SK-N-SH (cell line): ENCODE data around the gene PDGFB. TPM values are rescaled to one million over a fixed set of nuclear protein-coding genes. Genes with fewer than 3 reads are reported as not detected.

Experiments
- CTCF ChIA-PET: fragments of 300-600, 350-600 bp; formaldehyde crosslinking; extraction: SDS; loops from one replicate; lab custom pipeline; 2021; lab: Yijun Ruan, JAX
- POLR2A ChIA-PET: fragments of 350-600 bp; sonication (Branson Sonifier 250); formaldehyde crosslinking; extraction: SDS; loops from one replicate; lab custom pipeline; 2020; ENCODE audit warnings: antibody characterized with exemption, inconsistent platforms; lab: Yijun Ruan, JAX
- DNase-seq: peaks from one replicate; pipeline ENCODE4 v3.0.0; 2012
- H2AFZ ChIP-seq: fragments of 200-600 bp; sonication (generic); 2 replicates; pipeline ENCODE4 v1.8.1; 2016; ENCODE audit warnings: antibody characterized with exemption, mild to moderate bottlenecking, low read depth
- H3F3A ChIP-seq: fragments of 200-600 bp; sonication (generic); replicated peaks from 2 replicates; pipeline ENCODE3; 2016; ENCODE audit warnings: antibody characterized with exemption, mild to moderate bottlenecking; ENCODE audit not compliant: insufficient read depth
- H3K27ac ChIP-seq, 2 experiments: fragments of 200-500 bp in 1 of 2; fragments of 200-600 bp in 1 of 2; sonication (Bioruptor generic) in 1 of 2; sonication (generic), shearing (Covaris generic) in 1 of 2; 2 replicates each; pipeline versions ENCODE4 v1.5.1 to v1.6.1; 2014 to 2016; ENCODE audit warnings: low read depth in 2 of 2, inconsistent platforms in 1 of 2, low read length in 1 of 2, mild to moderate bottlenecking in 1 of 2, mixed read lengths in 1 of 2
- H3K27me3 ChIP-seq: fragments of 200-600 bp; sonication (generic), shearing (Covaris generic); 2 replicates; pipeline ENCODE4 v1.6.1; 2016; ENCODE audit warnings: mixed run types; ENCODE audit not compliant: insufficient read depth
- H3K36me3 ChIP-seq, 2 experiments: fragments of 200-500 bp in 1 of 2; fragments of 200-600 bp in 1 of 2; sonication (Bioruptor generic) in 1 of 2; sonication (generic) in 1 of 2; replicated peaks in 1 of 2; 2 replicates each; pipeline versions ENCODE3 to v1.5.1; 2014 to 2016; ENCODE audit warnings: low read length in 1 of 2, mild to moderate bottlenecking in 1 of 2; ENCODE audit not compliant: insufficient read depth in 2 of 2, control insufficient read depth in 1 of 2
- H3K4me1 ChIP-seq, 2 experiments: fragments of 200-500 bp in 1 of 2; fragments of 200-600 bp in 1 of 2; sonication (Bioruptor generic) in 1 of 2; sonication (generic), shearing (Covaris generic) in 1 of 2; 2 replicates each; pipeline versions ENCODE4 v1.5.1 to v1.6.1; 2014 to 2016; ENCODE audit warnings: low read depth in 1 of 2, low read length in 1 of 2, mixed run types in 1 of 2; ENCODE audit not compliant: insufficient read depth in 2 of 2, control insufficient read depth in 1 of 2
- H3K4me2 ChIP-seq: fragments of 200-600 bp; sonication (generic), shearing (Covaris generic); 2 replicates; pipeline ENCODE4 v1.6.1; 2017; ENCODE audit warnings: mixed run types
- H3K4me3 ChIP-seq, 2 experiments: fragments of 200-500 bp in 1 of 2; fragments of 200-600 bp in 1 of 2; sonication (Bioruptor generic) in 1 of 2; sonication (generic), shearing (Covaris generic) in 1 of 2; 2 replicates each; pipeline versions ENCODE4 v1.5.1 to v1.8.1; 2014 to 2016; ENCODE audit warnings: low read depth in 2 of 2, inconsistent platforms in 1 of 2, low read length in 1 of 2, mild to moderate bottlenecking in 1 of 2, mixed read lengths in 1 of 2, moderate library complexity in 1 of 2
- H3K79me2 ChIP-seq: fragments of 200-600 bp; sonication (generic); 2 replicates; pipeline ENCODE4 v1.8.1; 2017; ENCODE audit warnings: mild to moderate bottlenecking; ENCODE audit not compliant: insufficient read depth
- H3K9ac ChIP-seq: fragments of 200-600 bp; sonication (generic); 2 replicates; pipeline ENCODE4 v1.6.1; 2017; ENCODE audit warnings: mixed run types
- H3K9me2 ChIP-seq: fragments of 200-600 bp; sonication (generic); 2 replicates; pipeline ENCODE4 v1.6.1; 2017; ENCODE audit warnings: mixed run types
- H3K9me3 ChIP-seq: fragments of 200-600 bp; sonication (generic); 2 replicates; pipeline ENCODE4 v1.6.1; 2017; ENCODE audit warnings: mixed run types, mild to moderate bottlenecking, moderate library complexity
- H4K20me1 ChIP-seq: fragments of 200-600 bp; sonication (generic); 2 replicates; pipeline ENCODE4 v1.6.1; 2017; ENCODE audit warnings: mild to moderate bottlenecking, mixed run types; ENCODE audit not compliant: insufficient read depth
- CHD2 ChIP-seq: fragments of 150-350 bp; IDR thresholded peaks from 2 replicates; pipeline ENCODE4 v1.6.1; 2018; ENCODE audit warnings: low read length; ENCODE audit not compliant: partially characterized antibody
- ELF1 ChIP-seq: IDR thresholded peaks from 2 replicates; pipeline ENCODE4 v1.4.0; 2012
- FOXJ3 ChIP-seq: sonication (generic); formaldehyde crosslinking; IDR thresholded peaks from 2 replicates; pipeline ENCODE4 v1.5.1; 2020; ENCODE audit warnings: mild to moderate bottlenecking, missing genetic modification reagents
- FOXM1 ChIP-seq: IDR thresholded peaks from 2 replicates; pipeline ENCODE4 v1.4.0; 2012; ENCODE audit warnings: low read depth, mild to moderate bottlenecking
- GATA2 ChIP-seq: sonication (generic); formaldehyde crosslinking; IDR thresholded peaks from 2 replicates; pipeline ENCODE4 v1.5.0; 2020; ENCODE audit warnings: mild to moderate bottlenecking, missing genetic modification reagents
- JUND ChIP-seq: IDR thresholded peaks from 2 replicates; pipeline ENCODE4 v1.4.0; 2012
- MXI1 ChIP-seq: IDR thresholded peaks from 2 replicates; pipeline ENCODE4 v1.6.1; 2012; ENCODE audit warnings: mild to moderate bottlenecking, low read depth, low read length, improper control_type of control experiment
- NFIC ChIP-seq: IDR thresholded peaks from 2 replicates; pipeline ENCODE4 v1.4.0; 2012; ENCODE audit warnings: borderline replicate concordance
- POLR2AphosphoS5 ChIP-seq: IDR thresholded peaks from 2 replicates; pipeline ENCODE4 v1.6.1; 2012; ENCODE audit warnings: low read depth, low read length
- RAD21 ChIP-seq: IDR thresholded peaks from 2 replicates; pipeline ENCODE4 v1.6.1; 2012; ENCODE audit warnings: mild to moderate bottlenecking, low read length
- RFX5 ChIP-seq: IDR thresholded peaks from 2 replicates; pipeline ENCODE4 v1.6.1; 2012; ENCODE audit warnings: mild to moderate bottlenecking, improper control_type of control experiment, low read length
- RXRA ChIP-seq: IDR thresholded peaks from 2 replicates; pipeline ENCODE4 v1.4.0; 2012; ENCODE audit warnings: low read depth, mild to moderate bottlenecking, borderline replicate concordance
- SMC3 ChIP-seq: IDR thresholded peaks from 2 replicates; pipeline ENCODE4 v1.6.1; 2012; ENCODE audit warnings: low read depth, low read length, improper control_type of control experiment
- TAF1 ChIP-seq: IDR thresholded peaks from 2 replicates; pipeline ENCODE4 v1.6.1; 2012; ENCODE audit warnings: low read depth, mild to moderate bottlenecking, low read length, moderate library complexity, borderline replicate concordance
- TCF12 ChIP-seq: IDR thresholded peaks from 2 replicates; pipeline ENCODE4 v1.4.0; 2012
- TEAD4 ChIP-seq: IDR thresholded peaks from 2 replicates; pipeline ENCODE4 v1.4.0; 2012; ENCODE audit warnings: mild to moderate bottlenecking, borderline replicate concordance; ENCODE audit not compliant: insufficient read depth
- WGBS: methylation state at CpG from one replicate; pipeline ENCODE4 v1.1.6; 2017; ENCODE audit warnings: low lambda C conversion rate; 5-methylcytosine and 5-hydroxymethylcytosine counted together
- polyA plus RNA-seq, 3 experiments: library from polyadenylated mRNA; depleted of rRNA; stranded (reverse); fragments of >200 nt; gene quantifications; 2 replicates each; pipeline ENCODE4 v1.2.3, GENCODE V29; 2012
- TF ChIP-seq, protein P1 (sequence below): fragments of 150-350 bp; IDR thresholded peaks from 2 replicates; pipeline ENCODE4 v1.6.1; 2017; ENCODE audit warnings: antibody characterized with exemption, low read length, low read depth, borderline replicate concordance
- TF ChIP-seq, protein P2 (sequence below): IDR thresholded peaks from 2 replicates; pipeline ENCODE4 v1.4.0; 2012; ENCODE audit warnings: low read depth, borderline replicate concordance
- TF ChIP-seq, protein P3 (sequence below): IDR thresholded peaks from 2 replicates; pipeline ENCODE4; 2012
- TF ChIP-seq, protein P4 (sequence below): IDR thresholded peaks from 2 replicates; pipeline ENCODE4 v1.6.1; 2012; ENCODE audit warnings: mild to moderate bottlenecking, low read depth, low read length, moderate library complexity
- TF ChIP-seq, protein P5 (sequence below): IDR thresholded peaks from 2 replicates; pipeline ENCODE4 v1.4.0; 2012; ENCODE audit warnings: low read depth

The PDGFB gene
- polyA plus RNA-seq, 1 of the 3 experiments (the other 2 are of a cell fraction) = 0.44 TPM

DNA sequence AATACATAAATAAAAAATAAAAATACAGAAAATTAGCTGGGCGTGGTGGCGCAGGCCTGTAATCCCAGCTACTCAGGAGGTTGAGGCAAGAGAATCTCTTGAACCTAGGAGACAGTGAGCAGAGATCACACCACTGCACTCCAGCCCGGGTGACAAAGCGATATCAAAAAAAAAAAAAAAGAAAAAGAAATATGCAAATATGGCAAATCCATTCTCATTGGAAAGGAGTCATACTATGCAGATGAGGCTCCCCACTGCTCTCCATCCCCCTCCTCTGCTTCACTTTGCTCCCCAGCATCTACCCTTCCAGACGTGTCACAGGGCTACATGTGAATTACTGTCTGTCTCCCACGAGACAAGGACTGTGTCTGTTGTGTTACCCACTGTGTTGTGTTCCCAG is 36.3 kb upstream of the PDGFB start:
- H4K20me1 ChIP-seq = no peaks in the 10 kb centered on the region
- no peaks in the 10 kb centered on the region for H3F3A ChIP-seq
- peaks cover 0 to 7% of the 10 kb centered on the region in 2 experiments; a peak in 2 of 4 replicates for H3K4me1 ChIP-seq
- no peak for DNase-seq
- H3K9ac ChIP-seq = no peak overlapping the region
- no peak overlapping the region for H2AFZ ChIP-seq
- H3K27ac ChIP-seq = no peak overlapping the region
- POLR2A ChIA-PET = no interaction called here
- H3K79me2 ChIP-seq = no peaks in the 10 kb centered on the region
- WGBS = 90% methylated on average over 6 of the region's 6 CpGs
- H3K36me3 ChIP-seq = no peaks in the 10 kb centered on the region
- TF ChIP-seq TAF1 (no peak), TEAD4 (no peak), FOXM1 (no peak), FOXJ3 (CRISPR knock-in tag) (no peak), POLR2AphosphoS5 (no peak), CHD2 (no peak), SMC3 (no peak), MXI1 (no peak)
- TF ChIP-seq, protein P1, sequence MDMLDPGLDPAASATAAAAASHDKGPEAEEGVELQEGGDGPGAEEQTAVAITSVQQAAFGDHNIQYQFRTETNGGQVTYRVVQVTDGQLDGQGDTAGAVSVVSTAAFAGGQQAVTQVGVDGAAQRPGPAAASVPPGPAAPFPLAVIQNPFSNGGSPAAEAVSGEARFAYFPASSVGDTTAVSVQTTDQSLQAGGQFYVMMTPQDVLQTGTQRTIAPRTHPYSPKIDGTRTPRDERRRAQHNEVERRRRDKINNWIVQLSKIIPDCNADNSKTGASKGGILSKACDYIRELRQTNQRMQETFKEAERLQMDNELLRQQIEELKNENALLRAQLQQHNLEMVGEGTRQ = no peak
- TF ChIP-seq, all 33 proteins: peak for 0
- H3K4me3 ChIP-seq = no peak overlapping the region
- H3K27me3 ChIP-seq = no peaks in the 10 kb centered on the region
- no peak overlapping the region for H3K4me2 ChIP-seq
- H3K9me3 ChIP-seq = no peaks in the 10 kb centered on the region
- no peaks in the 10 kb centered on the region for H3K9me2 ChIP-seq
- CTCF ChIA-PET = no interaction called here

DNA sequence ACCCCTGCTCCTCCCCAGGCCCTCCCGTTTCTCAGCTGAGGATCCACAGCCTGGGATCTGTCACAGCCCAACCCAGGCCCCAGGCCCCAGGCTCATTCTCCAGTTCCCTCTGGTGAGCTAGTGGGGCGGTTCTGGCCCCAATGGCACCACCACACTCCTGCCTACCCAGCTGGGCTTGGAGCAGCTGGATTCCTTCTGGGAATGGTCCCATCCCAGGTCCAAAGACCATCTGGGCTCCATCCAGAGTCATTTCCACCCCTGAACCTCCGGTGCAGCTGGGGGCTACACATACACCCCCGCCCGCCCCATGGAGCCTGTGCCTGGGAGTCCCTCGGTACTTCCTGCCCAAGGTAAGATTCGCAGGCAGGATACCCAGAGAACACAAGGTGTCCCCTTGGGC is 35.5 kb upstream of the PDGFB start:
- Histone ChIP-seq H3K27ac (no peak overlapping the region), H3K9me3 (no peaks in the 10 kb centered on the region), H3K4me1 (peaks cover 0 to 7% of the 10 kb centered on the region in 2 experiments; a peak in 2 of 4 replicates), H3K4me2 (no peak overlapping the region), H3K4me3 (no peak overlapping the region), H3K9me2 (no peaks in the 10 kb centered on the region), H4K20me1 (no peaks in the 10 kb centered on the region), H2AFZ (no peak overlapping the region), H3K27me3 (no peaks in the 10 kb centered on the region), H3F3A (no peaks in the 10 kb centered on the region), H3K36me3 (no peaks in the 10 kb centered on the region), H3K79me2 (no peaks in the 10 kb centered on the region), H3K9ac (no peak overlapping the region)
- no peak for DNase-seq
- TF ChIP-seq RXRA (no peak), FOXJ3 (CRISPR knock-in tag) (no peak), RAD21 (no peak), GATA2 (CRISPR knock-in tag) (no peak), RFX5 (no peak), JUND (no peak), ELF1 (no peak), NFIC (no peak), MXI1 (no peak), SMC3 (no peak), TCF12 (no peak)
- TF ChIP-seq, protein P2, sequence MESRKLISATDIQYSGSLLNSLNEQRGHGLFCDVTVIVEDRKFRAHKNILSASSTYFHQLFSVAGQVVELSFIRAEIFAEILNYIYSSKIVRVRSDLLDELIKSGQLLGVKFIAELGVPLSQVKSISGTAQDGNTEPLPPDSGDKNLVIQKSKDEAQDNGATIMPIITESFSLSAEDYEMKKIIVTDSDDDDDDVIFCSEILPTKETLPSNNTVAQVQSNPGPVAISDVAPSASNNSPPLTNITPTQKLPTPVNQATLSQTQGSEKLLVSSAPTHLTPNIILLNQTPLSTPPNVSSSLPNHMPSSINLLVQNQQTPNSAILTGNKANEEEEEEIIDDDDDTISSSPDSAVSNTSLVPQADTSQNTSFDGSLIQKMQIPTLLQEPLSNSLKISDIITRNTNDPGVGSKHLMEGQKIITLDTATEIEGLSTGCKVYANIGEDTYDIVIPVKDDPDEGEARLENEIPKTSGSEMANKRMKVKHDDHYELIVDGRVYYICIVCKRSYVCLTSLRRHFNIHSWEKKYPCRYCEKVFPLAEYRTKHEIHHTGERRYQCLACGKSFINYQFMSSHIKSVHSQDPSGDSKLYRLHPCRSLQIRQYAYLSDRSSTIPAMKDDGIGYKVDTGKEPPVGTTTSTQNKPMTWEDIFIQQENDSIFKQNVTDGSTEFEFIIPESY = no peak
- TF ChIP-seq, protein P1 = no peak
- TF ChIP-seq, protein P3, sequence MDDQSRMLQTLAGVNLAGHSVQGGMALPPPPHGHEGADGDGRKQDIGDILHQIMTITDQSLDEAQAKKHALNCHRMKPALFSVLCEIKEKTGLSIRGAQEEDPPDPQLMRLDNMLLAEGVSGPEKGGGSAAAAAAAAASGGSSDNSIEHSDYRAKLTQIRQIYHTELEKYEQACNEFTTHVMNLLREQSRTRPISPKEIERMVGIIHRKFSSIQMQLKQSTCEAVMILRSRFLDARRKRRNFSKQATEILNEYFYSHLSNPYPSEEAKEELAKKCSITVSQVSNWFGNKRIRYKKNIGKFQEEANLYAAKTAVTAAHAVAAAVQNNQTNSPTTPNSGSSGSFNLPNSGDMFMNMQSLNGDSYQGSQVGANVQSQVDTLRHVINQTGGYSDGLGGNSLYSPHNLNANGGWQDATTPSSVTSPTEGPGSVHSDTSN = no peak
- TF ChIP-seq, protein P4, sequence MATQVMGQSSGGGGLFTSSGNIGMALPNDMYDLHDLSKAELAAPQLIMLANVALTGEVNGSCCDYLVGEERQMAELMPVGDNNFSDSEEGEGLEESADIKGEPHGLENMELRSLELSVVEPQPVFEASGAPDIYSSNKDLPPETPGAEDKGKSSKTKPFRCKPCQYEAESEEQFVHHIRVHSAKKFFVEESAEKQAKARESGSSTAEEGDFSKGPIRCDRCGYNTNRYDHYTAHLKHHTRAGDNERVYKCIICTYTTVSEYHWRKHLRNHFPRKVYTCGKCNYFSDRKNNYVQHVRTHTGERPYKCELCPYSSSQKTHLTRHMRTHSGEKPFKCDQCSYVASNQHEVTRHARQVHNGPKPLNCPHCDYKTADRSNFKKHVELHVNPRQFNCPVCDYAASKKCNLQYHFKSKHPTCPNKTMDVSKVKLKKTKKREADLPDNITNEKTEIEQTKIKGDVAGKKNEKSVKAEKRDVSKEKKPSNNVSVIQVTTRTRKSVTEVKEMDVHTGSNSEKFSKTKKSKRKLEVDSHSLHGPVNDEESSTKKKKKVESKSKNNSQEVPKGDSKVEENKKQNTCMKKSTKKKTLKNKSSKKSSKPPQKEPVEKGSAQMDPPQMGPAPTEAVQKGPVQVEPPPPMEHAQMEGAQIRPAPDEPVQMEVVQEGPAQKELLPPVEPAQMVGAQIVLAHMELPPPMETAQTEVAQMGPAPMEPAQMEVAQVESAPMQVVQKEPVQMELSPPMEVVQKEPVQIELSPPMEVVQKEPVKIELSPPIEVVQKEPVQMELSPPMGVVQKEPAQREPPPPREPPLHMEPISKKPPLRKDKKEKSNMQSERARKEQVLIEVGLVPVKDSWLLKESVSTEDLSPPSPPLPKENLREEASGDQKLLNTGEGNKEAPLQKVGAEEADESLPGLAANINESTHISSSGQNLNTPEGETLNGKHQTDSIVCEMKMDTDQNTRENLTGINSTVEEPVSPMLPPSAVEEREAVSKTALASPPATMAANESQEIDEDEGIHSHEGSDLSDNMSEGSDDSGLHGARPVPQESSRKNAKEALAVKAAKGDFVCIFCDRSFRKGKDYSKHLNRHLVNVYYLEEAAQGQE = no peak
- TF ChIP-seq, protein P5, sequence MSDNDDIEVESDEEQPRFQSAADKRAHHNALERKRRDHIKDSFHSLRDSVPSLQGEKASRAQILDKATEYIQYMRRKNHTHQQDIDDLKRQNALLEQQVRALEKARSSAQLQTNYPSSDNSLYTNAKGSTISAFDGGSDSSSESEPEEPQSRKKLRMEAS = no peak
- WGBS = 100% methylated on average over 4 of the region's 7 CpGs
- ChIA-PET POLR2A (no interaction called here), CTCF (no interaction called here)
